DND-41 (cell line): ENCODE data around the gene GOLGA1.
"Not testable (repeated sequence)": the region's sequence is repeated elsewhere in the genome, so short reads cannot be mapped to it uniquely, and the experiment has no call there.

ENCODE experiments used
- ATAC-seq: fragments of 200-7000 bp; cut with Tn5 transposase; 3 replicates; pipeline ENCODE4 v1.9.1; 2021; ENCODE audit warnings: low read depth; ENCODE audit not compliant: insufficient read depth
- DNase-seq: peaks from one replicate; pipeline ENCODE4 v3.0.0-alpha.2; 2020
- H2AFZ ChIP-seq: 2 replicates; pipeline ENCODE4 v1.6.0; 2012; ENCODE audit warnings: low read depth, low read length
- H3K27ac ChIP-seq: 2 replicates; pipeline ENCODE4 v1.5.1; 2012; ENCODE audit warnings: low read length, inconsistent platforms
- H3K27me3 ChIP-seq: fragments of 200-600 bp; sonication (generic); 2 replicates; pipeline ENCODE4 v1.6.0; 2012; ENCODE audit warnings: low read length, mild to moderate bottlenecking, inconsistent platforms; ENCODE audit not compliant: insufficient read depth, poor library complexity
- H3K36me3 ChIP-seq: 2 replicates; pipeline ENCODE4 v1.5.1; 2012; ENCODE audit warnings: low read length, inconsistent platforms; ENCODE audit not compliant: insufficient read depth
- H3K4me1 ChIP-seq: 2 replicates; pipeline ENCODE4 v1.5.1; 2012; ENCODE audit warnings: mild to moderate bottlenecking, low read length; ENCODE audit not compliant: insufficient read depth
- H3K4me2 ChIP-seq: 2 replicates; pipeline ENCODE4 v1.6.0; 2012; ENCODE audit warnings: mild to moderate bottlenecking, moderate library complexity, low read length, inconsistent platforms; ENCODE audit not compliant: insufficient read depth
- H3K4me3 ChIP-seq, 2 experiments: fragments of 200-600 bp in 1 of 2; shearing (Covaris generic) in 1 of 2; 2 replicates each; pipeline ENCODE4 v1.5.1; 2012 to 2016; ENCODE audit warnings: inconsistent platforms in 2 of 2, low read length in 2 of 2, mild to moderate bottlenecking in 2 of 2, low read depth in 1 of 2, moderate library complexity in 1 of 2
- H3K79me2 ChIP-seq: 2 replicates; pipeline ENCODE4 v1.6.0; 2012; ENCODE audit warnings: low read length, inconsistent platforms; ENCODE audit not compliant: insufficient read depth
- H3K9ac ChIP-seq: 2 replicates; pipeline ENCODE4 v1.6.0; 2012; ENCODE audit warnings: low read depth, mild to moderate bottlenecking, inconsistent platforms, low read length, moderate library complexity
- H3K9me3 ChIP-seq: 2 replicates; pipeline ENCODE4 v1.5.1; 2012; ENCODE audit warnings: low read length, moderate library complexity, mild to moderate bottlenecking, inconsistent platforms; ENCODE audit not compliant: insufficient read depth, severe bottlenecking
- H4K20me1 ChIP-seq: 2 replicates; pipeline ENCODE4 v1.6.0; 2012; ENCODE audit warnings: low read length; ENCODE audit not compliant: insufficient read depth
- CTCF ChIP-seq: IDR thresholded peaks from 2 replicates; pipeline ENCODE4 v1.5.1; 2012; ENCODE audit warnings: borderline replicate concordance, low read length, moderate library complexity, mild to moderate bottlenecking; ENCODE audit not compliant: poor library complexity, severe bottlenecking; ENCODE audit errors: extremely low read depth
- EZH2 ChIP-seq: IDR thresholded peaks from 3 replicates; pipeline ENCODE4 v1.6.1; 2012; ENCODE audit warnings: borderline replicate concordance, low read depth, mild to moderate bottlenecking, moderate library complexity, low read length, inconsistent platforms; ENCODE audit not compliant: severe bottlenecking

Gene GOLGA1

DNA sequence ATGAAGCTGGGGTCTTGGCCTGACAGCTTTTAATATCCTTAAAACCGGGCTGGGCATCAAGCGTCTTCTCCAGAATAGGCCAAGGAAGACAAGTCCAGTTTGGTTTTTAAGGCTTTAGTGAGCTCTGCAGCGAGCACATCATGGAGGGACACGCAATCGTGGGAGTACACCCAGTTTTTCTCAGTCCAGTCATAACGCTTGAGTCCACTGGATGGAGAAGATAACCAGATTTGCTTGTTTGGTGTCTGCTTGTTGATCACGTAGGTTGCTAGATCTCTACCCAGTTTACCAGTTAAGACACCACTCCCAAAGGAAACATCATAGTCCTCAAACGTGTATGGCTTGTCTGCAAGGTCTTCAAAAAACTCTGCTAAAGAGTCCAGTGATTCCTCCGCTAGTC, 27.4 kb upstream of the GOLGA1 start:
- no peaks in the 10 kb centered on the region for H3K27me3 ChIP-seq
- DNase-seq, result no peak
- H3K4me2 ChIP-seq, result no peak overlapping the region
- no peak overlapping the region for H3K27ac ChIP-seq
- peaks cover 29% of the 10 kb centered on the region for H3K4me1 ChIP-seq
- TF ChIP-seq CTCF (no peak), EZH2 (no peak)
- H3K4me3 ChIP-seq, result no peak overlapping the region
- no peak overlapping the region for H2AFZ ChIP-seq
- H3K9ac ChIP-seq, result no peak overlapping the region
- no peak for ATAC-seq
- H3K36me3 ChIP-seq, result peaks cover 39% of the 10 kb centered on the region
- H3K79me2 ChIP-seq, result no peaks in the 10 kb centered on the region
- no peaks in the 10 kb centered on the region for H3K9me3 ChIP-seq
- no peaks in the 10 kb centered on the region for H4K20me1 ChIP-seq

GRCh38 chr9:124965775-124966568, 25.1 kb upstream of the GOLGA1 start:
- peak overlapping the region; percentile 43; the same call in 1 of the 2 replicates for H3K9ac ChIP-seq
- DNase-seq (peak; percentile 51), ATAC-seq (peak; percentile 98)
- H3K4me2 ChIP-seq, H3K9me3 ChIP-seq, H3K79me2 ChIP-seq, H4K20me1 ChIP-seq, H3K27me3 ChIP-seq, H3K4me3 ChIP-seq: not testable (repeated sequence)
- peak overlapping the region; percentile 77 for H3K27ac ChIP-seq
- H3K36me3 ChIP-seq, result peaks cover 23% of the 10 kb centered on the region
- peaks cover 29% of the 10 kb centered on the region for H3K4me1 ChIP-seq
- peak overlapping the region; percentile 10; the same call in 1 of the 2 replicates for H2AFZ ChIP-seq

DNA sequence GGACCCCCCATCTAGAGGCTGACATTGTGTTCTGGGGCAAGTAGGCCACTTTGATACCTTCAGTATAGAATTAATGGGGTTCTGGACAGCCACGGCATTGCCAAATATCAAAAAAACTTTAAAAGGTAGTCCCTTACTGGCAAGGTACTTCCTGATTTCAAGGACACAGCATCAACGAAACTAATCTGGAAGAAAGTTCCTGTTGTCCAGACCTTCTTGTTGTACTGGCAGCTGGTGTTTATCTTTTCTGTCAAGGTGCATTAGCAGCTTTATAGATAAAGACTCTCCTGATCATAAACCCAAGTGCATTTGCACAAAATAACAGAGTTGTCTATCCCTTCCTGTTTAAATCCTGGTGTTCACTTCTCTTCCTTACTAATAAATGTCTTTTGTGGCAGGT, 23.7 kb upstream of the GOLGA1 start:
- Histone ChIP-seq H3K27ac (no peak overlapping the region), H3K9ac (no peak overlapping the region), H3K79me2 (no peaks in the 10 kb centered on the region), H3K9me3 (no peaks in the 10 kb centered on the region), H2AFZ (no peak overlapping the region), H3K4me3 (no peak overlapping the region), H4K20me1 (no peaks in the 10 kb centered on the region), H3K27me3 (no peaks in the 10 kb centered on the region), H3K36me3 (peaks cover 26% of the 10 kb centered on the region), H3K4me2 (no peak overlapping the region), H3K4me1 (peaks cover 29% of the 10 kb centered on the region)
- ATAC-seq, result no peak
- no peak for DNase-seq
- TF ChIP-seq CTCF (no peak), EZH2 (no peak)

DNA sequence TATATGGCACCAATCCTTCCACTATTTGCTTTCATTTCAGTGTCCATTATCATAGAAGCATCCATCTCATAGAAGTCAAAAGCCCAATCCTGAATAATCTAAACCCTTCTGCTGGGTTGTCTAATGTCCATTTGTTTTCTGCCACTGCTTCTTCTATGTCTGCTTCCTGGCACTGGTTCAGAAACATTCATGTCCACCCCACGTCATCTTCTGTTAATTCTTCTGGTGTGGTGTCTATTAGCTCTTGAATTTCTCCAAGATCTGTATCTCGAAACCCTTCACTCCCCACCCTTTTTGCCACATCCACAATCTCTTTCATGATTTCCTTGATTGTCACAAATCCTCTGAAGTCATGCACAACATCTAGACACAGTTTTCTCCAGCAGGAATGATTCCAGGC, 23.2 kb upstream of the GOLGA1 start:
- Histone ChIP-seq H4K20me1 (no peaks in the 10 kb centered on the region), H3K27ac (0 out of 2 replicates have a peak overlapping the region, but pooled peaks have one; percentile 12), H3K4me2 (no peak overlapping the region), H3K36me3 (peaks cover 26% of the 10 kb centered on the region), H3K4me1 (peaks cover 29% of the 10 kb centered on the region), H3K79me2 (no peaks in the 10 kb centered on the region), H3K27me3 (no peaks in the 10 kb centered on the region), H3K9me3 (no peaks in the 10 kb centered on the region), H3K4me3 (no peak overlapping the region), H3K9ac (no peak overlapping the region), H2AFZ (no peak overlapping the region)
- TF ChIP-seq EZH2 (no peak), CTCF (no peak)
- DNase-seq (no peak), ATAC-seq (no peak)
